GM20431 (cell line): ENCODE data around the gene CHD9NB.
"Not testable (repeated sequence)": the region's sequence is repeated elsewhere in the genome, so short reads cannot be mapped to it uniquely, and the experiment has no call there.

Experiments used
- in situ Hi-C: fragments of 300-500 bp; cut with MseI, MboI; formaldehyde crosslinking; loops from one replicate; pipeline ENCODE4 v1.15.0; 2020; ENCODE audit warnings: low sequenced_read_pairs; ENCODE audit not compliant: unreplicated experiment

Gene CHD9NB

DNA sequence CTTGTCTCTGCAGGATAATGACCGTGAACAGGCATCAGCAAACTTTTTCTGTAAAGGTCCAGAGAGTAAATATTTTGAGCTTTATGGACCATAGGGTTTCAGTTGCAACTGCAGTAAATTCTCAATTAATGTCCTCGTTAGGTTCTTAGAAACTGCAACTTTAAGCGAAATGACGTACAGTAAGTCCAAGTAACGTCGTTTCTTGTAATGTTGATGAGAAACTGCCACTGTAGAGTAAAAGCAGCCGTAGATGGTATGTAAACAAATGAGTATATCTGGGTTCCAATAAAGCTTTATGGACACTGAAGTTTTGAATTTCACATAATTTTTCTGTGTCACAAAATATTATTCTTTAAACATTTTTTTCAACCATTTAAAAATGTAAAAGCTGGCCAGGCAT, 7.0 kb upstream of the CHD9NB start:
- in situ Hi-C loops: no loop called here

DNA sequence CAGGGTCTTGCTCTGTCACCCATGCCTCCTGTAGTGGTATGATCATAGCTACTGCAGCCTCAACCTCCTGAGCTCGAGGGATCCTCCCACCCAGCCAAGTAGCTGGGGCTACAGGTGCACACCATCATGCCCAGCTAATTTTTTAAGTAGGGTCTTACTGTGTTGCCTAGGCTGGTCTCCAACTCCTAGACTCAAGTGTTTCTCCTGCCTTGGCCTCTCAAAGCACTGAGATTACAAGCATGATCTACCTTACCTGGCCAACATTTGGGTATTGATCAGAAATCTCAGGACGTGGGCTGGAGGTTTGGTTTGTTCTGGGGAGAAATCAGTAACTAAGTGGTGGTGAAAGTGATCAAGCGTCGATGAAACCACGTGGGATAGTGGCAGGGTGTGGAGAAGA, 6.2 kb upstream of the CHD9NB start:
- in situ Hi-C loops: no loop called here

DNA sequence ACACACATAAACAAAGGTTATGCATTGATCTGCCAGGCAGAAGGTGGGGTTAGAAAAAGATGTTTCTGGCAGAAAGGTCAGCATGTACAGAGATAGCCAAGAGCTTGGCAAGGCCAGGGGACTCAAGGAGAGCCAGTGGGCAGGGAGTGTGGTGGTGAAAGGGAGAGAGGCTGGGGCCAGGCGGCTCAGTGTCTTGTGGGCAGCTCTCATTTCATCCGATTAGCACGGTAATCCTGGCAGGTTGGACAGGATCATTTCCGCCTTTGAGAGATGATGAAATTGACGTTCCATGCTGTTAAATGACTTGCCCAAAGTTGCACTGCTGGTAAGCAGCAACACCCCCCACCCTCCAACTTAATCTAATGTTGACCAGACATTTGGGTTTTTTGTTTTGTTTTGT, 5.7 kb upstream of the CHD9NB start:
- in situ Hi-C loops: no loop called here

DNA sequence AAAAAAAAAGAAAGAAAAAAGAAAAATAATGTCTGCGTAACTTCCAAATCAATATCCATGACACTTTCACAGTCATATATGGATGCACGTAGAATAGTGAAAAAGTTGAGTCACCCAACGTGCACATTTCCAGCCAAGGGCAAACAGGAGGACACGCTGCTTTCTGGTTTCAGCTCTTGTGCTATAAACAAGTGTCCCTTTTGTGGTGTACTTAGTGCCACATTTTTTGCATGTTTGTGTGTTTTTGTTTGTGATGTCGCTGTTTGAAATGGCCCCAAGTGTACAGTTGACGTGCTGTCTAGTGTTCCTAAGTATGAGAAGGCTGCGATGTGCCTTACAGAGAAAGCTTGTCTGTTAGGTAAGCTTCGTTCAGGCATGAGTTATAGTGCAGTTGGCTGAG, 5.0 kb upstream of the CHD9NB start:
- in situ Hi-C loops: no loop called here

DNA sequence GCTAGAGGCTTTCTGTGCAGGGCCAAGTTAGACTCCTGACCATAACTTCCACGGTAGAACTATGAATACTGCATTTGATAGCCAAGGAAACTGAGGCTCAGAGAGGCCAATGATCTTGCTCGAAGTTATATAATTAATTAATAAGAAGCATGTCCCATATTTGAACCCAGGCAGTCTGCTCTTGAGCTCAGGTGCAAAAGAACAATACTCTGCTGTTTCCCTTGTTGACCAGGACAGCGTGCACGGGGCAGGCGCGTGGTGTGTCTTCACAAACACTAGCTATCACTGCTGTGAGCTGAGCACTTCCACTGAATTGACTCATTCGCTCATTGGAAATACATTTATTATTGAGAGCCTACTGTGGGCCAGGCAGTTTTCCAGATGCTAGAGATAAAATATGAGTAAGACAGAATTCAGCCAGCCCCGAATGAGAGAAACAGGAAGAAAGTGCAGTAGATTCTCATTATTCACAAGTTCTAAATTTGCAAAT, 3.7 kb upstream of the CHD9NB start:
- in situ Hi-C loops: no loop called here

DNA sequence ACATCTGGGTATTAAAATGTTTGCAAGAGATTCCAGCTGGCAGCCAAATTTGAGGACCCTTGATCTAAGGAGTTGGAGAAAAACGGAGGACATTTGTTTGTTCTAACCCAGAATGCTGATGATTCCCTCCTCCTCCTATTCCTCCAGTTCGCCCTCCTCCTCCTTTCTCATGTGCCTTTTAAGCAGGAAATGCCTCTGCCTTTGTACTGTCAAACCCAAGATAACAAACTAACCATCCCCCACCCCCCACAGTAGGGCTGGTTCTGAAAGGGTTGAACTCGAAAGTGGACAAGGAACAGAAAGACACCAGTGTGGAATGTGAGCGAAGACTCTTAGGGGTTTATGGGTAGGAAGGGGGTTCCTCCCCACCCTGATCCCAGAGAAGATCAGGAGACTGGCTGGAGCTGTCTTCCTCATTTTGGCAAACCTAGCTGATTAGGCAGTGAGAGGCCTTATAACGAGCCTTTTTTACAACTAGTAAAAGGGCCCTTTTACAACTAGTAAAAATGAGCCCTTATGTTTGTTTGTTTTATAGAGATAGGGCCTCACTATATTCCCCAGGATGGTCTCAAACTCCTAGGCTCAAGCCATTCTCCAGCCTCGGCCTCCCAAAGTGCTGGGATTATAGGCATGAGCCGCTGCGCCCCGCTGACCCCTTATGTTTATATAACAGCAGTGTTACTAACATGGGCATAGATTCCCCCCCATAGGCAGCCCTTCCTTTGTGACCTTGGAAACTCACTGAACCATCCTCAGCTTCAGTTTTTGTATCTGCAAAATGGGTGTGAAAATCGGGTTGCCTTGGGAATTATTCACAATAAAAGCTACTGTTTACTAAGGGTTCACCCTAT, 3.1 kb upstream of the CHD9NB start:
- in situ Hi-C loops: no loop called here

DNA sequence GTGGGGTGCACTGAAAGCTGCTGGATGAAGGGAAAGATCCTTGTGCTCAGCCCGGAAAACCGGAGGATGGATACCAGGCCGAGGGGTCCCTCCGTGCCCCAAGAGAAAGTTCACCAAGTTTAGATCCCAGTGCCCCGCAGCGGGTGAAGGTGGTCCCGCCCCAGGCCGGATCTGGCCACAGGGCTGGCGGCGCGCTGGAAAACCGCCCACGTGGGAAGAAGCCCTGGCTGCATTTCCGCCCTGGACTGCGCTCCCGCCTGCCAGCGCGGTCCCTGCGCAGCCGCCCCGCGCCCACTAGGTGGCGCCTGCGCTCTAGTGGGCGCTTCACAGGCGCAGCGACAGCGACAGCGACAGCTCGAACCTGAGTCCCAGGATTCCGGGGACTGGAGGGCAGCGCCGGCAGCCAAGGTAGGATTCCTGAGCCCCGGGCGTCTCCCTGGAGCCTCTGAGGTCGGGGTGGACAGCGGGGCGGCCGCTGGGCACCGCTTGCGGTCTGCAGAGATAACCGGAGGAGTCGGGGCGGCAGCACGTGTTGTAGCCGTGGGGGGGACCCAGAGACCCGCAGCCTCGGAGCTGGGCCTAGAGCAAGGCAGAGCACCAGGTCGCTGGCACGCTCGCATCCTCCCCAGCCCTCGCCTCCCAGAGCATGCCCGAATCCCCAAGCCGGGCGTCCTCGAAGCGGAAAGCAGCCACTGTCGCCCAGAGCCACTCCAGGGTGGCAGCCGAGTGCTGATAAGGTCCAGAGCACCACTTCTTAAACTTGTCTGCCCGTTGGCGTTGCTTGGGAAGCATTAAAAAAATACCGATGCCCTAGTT, 2.2 kb upstream of the CHD9NB start, which contains the start of gene CHD9:
Gene CHD9 (plus strand): TSS at position 322 of the 816 bp plus-strand sequence. CDS start 101,099 bp downstream, outside the sequence.
- in situ Hi-C loops: no loop called here

DNA sequence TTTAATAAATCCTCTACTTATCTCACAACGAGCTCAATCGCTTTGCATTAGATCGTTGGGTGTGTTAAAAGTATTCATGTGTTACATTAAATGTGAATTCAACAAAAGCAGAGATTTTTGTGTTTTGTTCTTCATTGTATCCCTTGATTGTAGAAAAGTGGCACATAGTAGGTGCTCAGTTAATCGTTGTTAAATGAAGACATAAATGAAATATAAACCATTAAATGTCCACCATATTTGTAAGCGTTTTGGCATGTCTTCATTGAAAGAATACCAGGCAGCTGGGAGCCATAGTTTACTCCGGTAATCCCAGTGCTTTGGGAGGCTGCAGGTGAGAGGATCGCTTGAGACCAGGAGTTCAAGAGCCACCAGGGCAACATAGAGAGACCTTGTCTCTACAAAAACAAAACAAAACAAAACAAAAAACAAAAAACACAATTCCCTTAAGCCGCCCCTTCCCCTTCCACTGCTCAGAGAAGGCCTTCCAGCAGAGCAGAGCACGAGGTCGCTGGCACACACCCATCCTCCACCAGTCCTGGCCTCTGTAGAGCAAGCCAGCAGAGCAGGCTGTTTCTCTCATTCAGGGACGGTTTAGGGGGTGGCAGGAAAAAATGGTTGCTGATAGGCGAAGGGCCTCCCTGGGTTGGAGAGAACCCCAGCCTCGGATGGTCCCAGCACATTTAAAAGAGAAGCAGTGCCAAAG, 1.4 kb upstream of the CHD9NB start:
- in situ Hi-C loops: no loop called here

DNA sequence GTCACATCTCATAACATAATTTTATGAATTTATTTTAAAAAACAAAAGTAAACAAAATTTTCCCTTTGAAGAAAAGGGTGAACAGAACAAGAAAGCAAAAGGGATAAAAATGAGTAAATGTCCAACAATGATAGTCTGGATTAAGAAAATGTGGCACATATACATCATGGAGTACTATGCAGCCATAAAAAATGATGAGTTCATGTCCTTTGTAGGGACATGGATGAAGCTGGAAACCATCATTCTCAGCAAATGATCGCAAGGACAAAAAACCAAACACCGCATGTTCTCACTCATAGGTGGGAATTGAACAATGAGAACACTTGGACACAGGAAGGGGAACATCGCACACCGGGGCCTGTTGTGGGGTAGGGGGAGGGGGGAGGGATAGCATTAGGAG, 1.4 kb downstream of the CHD9NB start:
- in situ Hi-C loops: not testable (repeated sequence)

DNA sequence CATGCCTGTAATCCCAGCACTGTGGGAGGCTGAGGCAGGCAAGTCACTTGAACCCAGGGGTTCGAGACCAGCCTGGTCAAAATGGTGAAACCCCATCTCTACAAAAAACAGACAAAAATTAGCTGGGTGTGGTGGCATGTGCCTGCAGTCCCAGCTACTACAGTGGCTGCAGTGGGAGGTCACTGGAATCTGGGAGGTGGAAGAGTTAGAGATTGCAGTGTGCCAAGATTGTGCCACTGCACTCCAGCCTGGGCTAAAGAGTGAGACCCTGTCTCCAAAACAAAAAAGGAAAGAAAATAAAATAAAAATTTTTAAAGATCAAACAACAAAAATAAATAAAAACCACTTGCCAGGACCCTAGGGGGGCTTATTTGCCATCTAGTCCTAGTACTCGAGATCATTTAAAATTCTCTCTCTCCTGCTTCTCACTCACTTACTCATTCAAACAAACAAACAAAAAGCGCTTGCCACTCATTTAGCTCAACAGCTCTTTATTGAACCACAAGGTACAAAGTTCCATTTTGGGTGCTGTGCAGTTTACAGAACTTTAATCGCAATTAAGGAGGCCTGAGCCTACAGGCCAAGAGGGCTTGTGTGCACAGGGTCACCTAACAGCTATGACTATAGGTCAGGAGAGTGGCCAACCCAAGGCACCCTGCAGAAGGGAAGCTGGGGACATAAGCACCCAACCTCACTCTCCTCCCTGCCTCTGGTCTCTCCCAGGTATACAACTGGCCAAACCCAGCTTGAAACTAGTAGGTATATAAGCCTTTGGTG, 4.4 kb downstream of the CHD9NB start:
- in situ Hi-C loops: no loop called here

DNA sequence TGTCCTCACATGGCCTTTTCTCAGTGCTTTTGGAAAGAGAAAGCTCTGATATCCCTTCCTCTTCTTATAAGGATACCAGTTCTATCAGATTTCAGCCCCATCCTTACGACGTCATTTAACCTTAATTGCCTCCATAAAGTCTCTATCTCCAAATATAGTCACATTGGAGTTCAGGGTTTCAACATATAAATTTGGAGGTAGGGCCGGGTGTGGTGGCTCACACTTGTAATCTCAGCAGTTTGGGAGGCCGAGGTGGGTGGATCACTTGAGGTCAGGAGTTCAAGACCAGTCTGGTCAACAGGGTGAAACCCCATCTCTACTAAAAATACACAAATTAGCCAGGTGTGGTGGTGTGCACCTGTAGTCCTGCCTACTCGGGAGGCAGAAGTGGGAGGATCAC, 5.2 kb downstream of the CHD9NB start:
- in situ Hi-C loops: not testable (repeated sequence)

DNA sequence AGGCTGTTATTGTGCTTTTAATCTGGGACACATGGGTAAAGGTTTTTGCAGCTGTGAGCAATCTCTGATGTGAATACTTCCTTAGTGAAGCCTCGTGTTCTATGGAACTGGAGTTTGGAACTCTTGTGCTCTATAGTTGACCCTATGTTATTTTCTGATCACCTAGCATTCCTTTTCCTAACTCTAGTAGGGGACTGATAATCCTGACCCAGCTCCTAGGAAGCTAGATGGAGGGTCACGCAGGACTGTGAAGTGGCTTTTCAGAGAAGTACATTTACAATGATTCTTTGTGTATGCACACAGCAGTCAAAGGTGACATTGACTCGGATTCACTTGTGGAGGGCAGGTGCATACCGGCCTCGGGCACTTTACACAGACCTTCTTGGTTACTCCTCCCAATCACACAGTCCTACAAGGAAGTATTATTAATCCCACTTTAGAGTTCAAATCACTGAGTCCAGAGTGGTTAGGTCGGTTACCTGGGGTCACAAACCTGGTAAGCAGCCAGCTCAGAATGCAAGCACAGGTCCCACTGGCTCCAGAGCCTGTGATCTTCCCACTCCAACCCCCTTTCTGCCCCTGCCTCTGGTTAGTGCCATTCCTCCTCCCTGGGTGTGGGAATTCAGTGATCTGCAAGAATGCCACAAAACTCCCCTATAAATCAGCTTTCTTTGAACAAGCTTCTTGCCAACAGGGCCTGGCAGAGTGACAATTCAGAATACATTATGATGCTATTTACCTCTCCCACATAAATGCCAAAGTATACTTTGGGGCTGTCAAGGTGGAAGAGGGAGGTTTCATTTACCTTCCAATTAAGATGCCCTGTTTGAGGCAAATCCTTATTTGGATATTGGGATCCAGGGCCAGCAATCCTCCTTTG, 7.1 kb downstream of the CHD9NB start:
- in situ Hi-C loops: no loop called here

DNA sequence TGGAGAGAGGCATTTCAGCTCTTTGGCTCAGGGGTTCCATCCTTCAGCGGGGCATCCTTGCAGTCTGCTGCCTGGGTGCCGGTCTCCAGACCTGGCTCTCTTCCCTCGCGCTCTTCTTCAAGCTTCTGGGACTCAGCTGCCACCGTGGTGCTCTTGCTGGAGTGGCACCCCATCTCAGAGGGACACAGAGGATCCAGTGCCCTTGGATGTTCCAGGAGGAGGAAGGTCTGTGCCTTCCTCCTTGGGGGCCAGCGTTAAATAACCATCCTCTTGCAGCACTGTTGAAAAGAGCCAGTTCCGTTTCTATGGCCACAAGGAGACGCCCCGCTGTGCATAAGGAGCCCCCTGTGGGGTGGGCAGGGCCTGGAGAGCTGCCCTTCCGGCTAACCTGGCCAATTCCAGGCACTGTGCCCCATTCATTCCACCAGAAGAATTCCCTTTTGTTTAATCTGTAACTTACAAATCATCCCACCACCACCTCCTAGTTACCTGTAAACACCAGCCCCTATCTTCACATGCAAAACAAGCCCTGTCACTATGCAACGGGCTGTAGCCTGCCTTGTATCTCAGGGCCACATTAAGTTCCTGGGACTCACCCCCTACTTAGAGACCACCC, 8.6 kb downstream of the CHD9NB start:
- in situ Hi-C loops: no loop called here

DNA sequence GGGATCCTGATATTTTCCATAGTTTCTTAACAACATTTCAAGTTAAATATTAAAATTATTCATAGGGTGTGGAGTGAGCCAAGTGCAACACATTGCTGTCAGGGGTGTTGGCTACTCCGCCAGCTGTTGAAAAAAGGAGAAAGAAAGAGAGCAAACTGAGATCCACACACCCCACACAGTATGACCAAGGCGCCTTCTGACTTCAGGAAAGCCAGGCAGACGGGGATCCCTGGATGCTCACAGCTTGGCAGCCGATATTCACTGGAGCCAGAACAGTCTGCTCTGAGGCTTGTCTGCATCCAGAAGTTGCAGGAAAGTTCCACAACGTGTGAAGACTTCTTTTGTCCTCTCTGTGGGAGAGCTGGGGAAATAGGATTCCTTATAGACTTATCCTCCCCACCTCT, 9.3 kb downstream of the CHD9NB start:
- in situ Hi-C loops: no loop called here

DNA sequence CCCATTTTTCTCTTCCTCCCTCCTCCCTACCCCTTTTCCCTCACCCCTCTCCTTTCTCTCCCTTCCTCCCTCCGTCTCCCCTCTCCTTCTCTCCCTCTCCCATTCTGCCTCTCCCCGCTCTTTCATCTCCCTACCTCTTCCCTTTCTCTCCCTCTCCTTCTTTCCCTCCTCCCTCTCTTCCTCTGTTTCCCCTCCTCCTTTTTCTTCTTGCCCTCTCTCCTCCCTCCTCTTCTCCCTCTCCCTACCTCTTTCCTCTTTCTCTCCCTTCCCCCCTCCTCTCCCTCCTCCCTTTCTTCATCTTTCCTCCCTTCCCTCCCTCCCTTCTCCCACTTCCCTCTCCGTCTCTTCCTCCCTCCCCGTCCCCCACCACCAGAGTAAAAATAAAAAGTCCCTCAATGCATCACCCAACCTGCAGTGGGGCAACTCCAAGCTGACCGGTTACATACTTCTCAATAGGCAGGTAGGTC, 10.4 kb downstream of the CHD9NB start:
- in situ Hi-C loops: no loop called here

DNA sequence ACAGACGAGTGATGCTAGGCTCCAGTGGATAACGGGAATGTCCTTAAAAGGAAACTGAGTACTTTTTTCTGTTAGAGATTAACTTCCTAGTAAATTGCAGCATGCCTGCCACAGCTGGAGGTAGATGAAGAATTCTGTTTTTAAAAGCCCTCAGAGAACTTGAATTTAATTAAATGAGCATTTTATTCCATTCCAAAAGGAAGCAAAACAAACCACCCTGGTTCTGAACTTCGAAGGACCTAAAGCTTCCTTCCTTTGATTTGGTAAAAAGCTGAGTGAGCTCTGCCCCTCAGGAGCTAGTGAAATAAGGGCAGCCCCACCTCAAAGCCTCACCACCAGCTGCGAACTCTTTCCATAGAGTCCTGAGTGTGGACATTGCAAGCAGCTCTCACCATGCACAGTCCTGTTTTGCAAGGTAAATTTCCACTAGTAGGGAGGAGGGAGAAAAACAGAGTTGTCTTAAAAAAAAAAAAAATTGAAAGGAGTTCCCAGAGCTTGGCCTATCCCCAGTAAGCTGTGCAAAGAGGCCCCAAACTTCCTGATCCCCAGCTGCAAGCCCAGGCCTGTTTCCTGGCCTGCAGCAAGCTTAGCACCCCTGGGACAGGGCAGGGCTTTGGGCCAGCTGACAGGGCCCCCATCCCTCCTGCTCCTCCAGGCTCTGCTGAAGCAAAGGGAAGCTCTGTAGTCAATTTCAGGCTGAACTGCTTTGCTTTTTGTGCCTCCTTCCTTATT, 11.2 kb downstream of the CHD9NB start:
- in situ Hi-C loops: no loop called here

DNA sequence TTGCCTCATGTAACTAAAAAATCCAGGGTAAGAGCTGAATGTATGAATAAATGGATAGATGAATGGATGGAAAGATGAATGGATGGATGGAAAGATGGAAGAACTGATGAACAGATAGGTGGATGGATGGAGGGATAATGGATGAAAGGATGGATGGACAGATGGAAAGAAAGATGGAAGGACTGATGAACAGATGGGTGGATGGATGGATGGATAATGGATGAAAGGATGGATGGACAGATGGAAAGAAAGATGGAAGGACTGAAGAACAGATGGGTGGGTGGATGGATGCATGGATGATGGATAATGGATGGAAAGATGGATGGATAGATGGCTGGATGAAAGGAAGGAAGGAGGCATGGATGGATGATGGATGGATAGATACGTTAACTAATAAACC, 11.9 kb downstream of the CHD9NB start:
- in situ Hi-C loops: no loop called here

DNA sequence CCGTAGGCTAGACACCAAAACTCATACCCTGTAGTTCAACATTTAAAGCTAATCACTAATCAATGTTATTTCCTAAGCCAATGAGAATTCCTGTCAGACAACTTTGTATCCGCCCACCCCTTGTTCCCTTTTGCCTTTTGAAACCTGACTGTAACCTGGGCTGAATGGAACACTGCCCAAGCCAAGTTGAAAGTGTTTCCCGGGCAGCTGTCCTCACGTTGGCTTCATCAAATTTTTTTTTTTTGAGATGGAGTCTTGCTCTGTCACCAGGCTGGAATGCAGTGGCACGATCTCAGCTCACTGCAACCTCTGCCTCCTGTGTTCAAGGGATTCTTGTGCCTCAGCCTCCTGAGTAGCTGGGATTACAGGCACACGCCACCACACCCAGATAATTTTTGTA, 16.0 kb downstream of the CHD9NB start:
- in situ Hi-C loops: not testable (repeated sequence)
